Neural crest cell (in vitro differentiated cells): Measurements from ENCODE around the gene RNF26. TPM values are rescaled to one million over a fixed set of nuclear protein-coding genes. Genes with fewer than 3 reads are reported as not detected.

Experiments used
- DNase-seq: peaks from one replicate; pipeline ENCODE4 v3.0.0; 2021; ENCODE audit warnings: low read depth, mixed read lengths, low spot score
- H3K27ac Mint-ChIP-seq: one replicate; pipeline ENCODE4 v1.8.0; 2021; ENCODE audit warnings: mild to moderate bottlenecking, mixed read lengths; ENCODE audit not compliant: unreplicated experiment
- H3K27me3 Mint-ChIP-seq: 2 replicates; pipeline ENCODE4 v1.8.0; 2021; ENCODE audit warnings: low read depth, mild to moderate bottlenecking, mixed read lengths
- H3K36me3 Mint-ChIP-seq: 2 replicates; pipeline ENCODE4 v1.8.0; 2021; ENCODE audit warnings: low read depth, mild to moderate bottlenecking, mixed read lengths
- H3K4me1 Mint-ChIP-seq: 2 replicates; pipeline ENCODE4 v1.8.0; 2021; ENCODE audit warnings: mixed read lengths
- H3K4me3 Mint-ChIP-seq: one replicate; pipeline ENCODE4 v1.8.0; 2021; ENCODE audit warnings: mild to moderate bottlenecking, mixed read lengths
- H3K9me3 Mint-ChIP-seq: 2 replicates; pipeline ENCODE4 v1.8.0; 2021; ENCODE audit warnings: mixed read lengths
- microRNA-seq: library from miRNA; unstranded; fragments of <30 nt; microRNA quantifications from one replicate; pipeline ENCODE4, GENCODE V29; 2020
- total RNA-seq: library from RNA; stranded (reverse); gene quantifications from 2 replicates; pipeline ENCODE4 v1.2.1, GENCODE V29; 2021
- TF ChIP-seq, protein P1 (sequence below): fragments of 200-600 bp; sonication (generic); conservative IDR thresholded peaks from 2 replicates; pipeline ENCODE4 v1.5.0; 2021; ENCODE audit warnings: antibody characterized with exemption, mild to moderate bottlenecking

The RNF26 gene
- total RNA-seq, 1 donor from 2014 or later, result 47.9 TPM

DNA sequence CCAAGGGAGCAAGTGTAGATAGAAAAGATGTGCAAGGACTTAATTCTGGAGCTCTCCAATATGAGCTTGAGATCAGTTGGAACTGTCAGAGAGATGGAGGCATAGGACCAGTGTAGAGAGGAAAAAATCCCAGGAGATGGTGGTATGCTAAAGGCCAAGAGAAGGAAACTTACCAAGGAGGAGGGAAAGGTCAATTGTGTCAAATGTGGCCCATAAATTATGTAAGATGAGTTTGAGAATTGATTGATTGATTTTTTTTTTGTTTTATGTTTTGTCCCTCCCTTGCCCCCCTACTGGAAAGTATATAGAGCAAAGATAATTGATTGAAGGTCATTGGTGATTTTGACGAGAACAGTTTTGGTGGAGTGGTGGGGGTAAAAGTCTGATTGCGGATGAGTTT lies 50.0 kb downstream of the RNF26 start:
- H3K27ac Mint-ChIP-seq, result no peak overlapping the region
- no peaks in the 10 kb centered on the region for H3K4me1 Mint-ChIP-seq
- no peaks in the 10 kb centered on the region for H3K36me3 Mint-ChIP-seq
- DNase-seq, result no peak
- H3K9me3 Mint-ChIP-seq, result no peaks in the 10 kb centered on the region
- H3K4me3 Mint-ChIP-seq, result no peak overlapping the region
- TF ChIP-seq, protein P1, sequence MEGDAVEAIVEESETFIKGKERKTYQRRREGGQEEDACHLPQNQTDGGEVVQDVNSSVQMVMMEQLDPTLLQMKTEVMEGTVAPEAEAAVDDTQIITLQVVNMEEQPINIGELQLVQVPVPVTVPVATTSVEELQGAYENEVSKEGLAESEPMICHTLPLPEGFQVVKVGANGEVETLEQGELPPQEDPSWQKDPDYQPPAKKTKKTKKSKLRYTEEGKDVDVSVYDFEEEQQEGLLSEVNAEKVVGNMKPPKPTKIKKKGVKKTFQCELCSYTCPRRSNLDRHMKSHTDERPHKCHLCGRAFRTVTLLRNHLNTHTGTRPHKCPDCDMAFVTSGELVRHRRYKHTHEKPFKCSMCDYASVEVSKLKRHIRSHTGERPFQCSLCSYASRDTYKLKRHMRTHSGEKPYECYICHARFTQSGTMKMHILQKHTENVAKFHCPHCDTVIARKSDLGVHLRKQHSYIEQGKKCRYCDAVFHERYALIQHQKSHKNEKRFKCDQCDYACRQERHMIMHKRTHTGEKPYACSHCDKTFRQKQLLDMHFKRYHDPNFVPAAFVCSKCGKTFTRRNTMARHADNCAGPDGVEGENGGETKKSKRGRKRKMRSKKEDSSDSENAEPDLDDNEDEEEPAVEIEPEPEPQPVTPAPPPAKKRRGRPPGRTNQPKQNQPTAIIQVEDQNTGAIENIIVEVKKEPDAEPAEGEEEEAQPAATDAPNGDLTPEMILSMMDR, result no peak
- H3K27me3 Mint-ChIP-seq, result peaks cover 12% of the 10 kb centered on the region

Small RNA genes lying within 50 kb of the gene (microRNA-seq; reads per million reads assigned to microRNA genes)
- 1.8 reads per million for gene MIR6756

Other genes with a start within 250 kb of the RNF26 start
- 55.5 and 58.4 TPM in 2 replicates for gene HMBS, start 249.6 kb upstream of the RNF26 start, total RNA-seq
- gene DPAGT1, start 232.7 kb upstream of the RNF26 start, total RNA-seq, result 48.8 and 49.5 TPM in 2 replicates
- 9.8 and 10.0 TPM in 2 replicates for gene C2CD2L, start 227.2 kb upstream of the RNF26 start, total RNA-seq
- gene HINFP, start 212.9 kb upstream of the RNF26 start, total RNA-seq, result 38.5 and 38.6 TPM in 2 replicates
- 3.1 and 3.3 TPM in 2 replicates for gene ABCG4, start 185.5 kb upstream of the RNF26 start, total RNA-seq
- 9.1 and 9.3 TPM in 2 replicates for gene NLRX1, start 165.8 kb upstream of the RNF26 start, total RNA-seq
- 0.14 and 0.42 TPM in 2 replicates for gene NHERF4, start 149.1 kb upstream of the RNF26 start, total RNA-seq
- 43.5 and 44.1 TPM in 2 replicates for gene CBL, start 128.2 kb upstream of the RNF26 start, total RNA-seq
- gene MCAM, start 17.4 kb upstream of the RNF26 start, total RNA-seq, result 61.6 and 66.7 TPM in 2 replicates
- gene C1QTNF5, start 6.4 kb downstream of the RNF26 start, total RNA-seq, result 1.9 and 2.1 TPM in 2 replicates
- gene MFRP, start 12.2 kb downstream of the RNF26 start, total RNA-seq, result not detected in 2 replicates
- gene USP2, start 47.2 kb downstream of the RNF26 start, total RNA-seq, result 3.4 and 3.7 TPM in 2 replicates
- 75.4 and 90.3 TPM in 2 replicates for gene THY1, start 88.6 kb downstream of the RNF26 start, total RNA-seq